ENCODE measurements around the gene GAD2. TPM values are rescaled to one million over a fixed set of nuclear protein-coding genes. Genes with fewer than 3 reads are reported as not detected.

Gene GAD2
- total RNA-seq: not detected in 2 replicates

DNA sequence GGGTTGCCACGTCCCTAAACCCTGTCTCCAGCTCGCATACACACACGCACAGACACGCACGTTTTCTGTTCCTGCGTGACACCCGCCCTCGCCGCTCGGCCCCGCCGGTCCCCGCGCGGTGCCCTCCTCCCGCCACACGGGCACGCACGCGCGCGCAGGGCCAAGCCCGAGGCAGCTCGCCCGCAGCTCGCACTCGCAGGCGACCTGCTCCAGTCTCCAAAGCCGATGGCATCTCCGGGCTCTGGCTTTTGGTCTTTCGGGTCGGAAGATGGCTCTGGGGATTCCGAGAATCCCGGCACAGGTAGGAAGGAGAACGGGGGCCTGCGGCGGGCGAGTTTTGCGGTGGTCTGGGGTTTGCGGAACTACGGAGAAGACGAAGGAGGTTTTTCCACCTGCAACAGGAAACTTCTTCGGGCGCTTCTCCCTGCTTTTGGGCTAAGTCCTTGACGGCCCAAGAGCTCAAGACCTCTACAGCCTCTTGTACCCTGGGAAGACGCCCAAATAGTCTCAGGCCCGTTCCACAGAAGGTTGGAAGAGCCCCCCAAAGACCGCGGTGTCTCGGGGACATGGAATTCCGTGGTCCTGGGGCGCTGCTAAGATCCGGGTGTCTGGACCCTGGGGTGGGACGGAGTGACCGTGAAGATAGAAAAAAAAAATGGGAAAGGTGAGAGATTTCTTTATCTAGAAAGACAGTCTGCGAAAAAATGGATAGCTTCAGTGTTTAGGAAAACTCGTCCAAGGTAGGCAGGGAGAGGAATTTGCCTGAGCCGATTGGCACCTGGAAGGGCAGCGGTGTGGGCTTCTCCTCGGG is at the start of gene GAD2:
Gene GAD2 (plus strand): TSS at position 190 of the 811 bp plus-strand sequence. CDS start 36 bp downstream, at position 226.

Other genes starting within 250 kb of the GAD2 start
- gene APBB1IP, start 221.6 kb downstream of the GAD2 start, total RNA-seq: 0.11 and 0.37 TPM in 2 replicates

All from uterine smooth muscle cell (primary cell).